HUES48 (cell line): Measurements from ENCODE around the gene ENOX1.

Experiments used
- H3K27ac ChIP-seq: one replicate; pipeline ENCODE4 v1.7.0; 2013; ENCODE audit warnings: low read depth, low read length, inconsistent platforms
- H3K27me3 ChIP-seq: 2 replicates; pipeline ENCODE4 v1.6.1; 2013; ENCODE audit warnings: mild to moderate bottlenecking, low read length; ENCODE audit not compliant: control insufficient read depth, insufficient read depth
- H3K36me3 ChIP-seq: 2 replicates; pipeline ENCODE4 v1.6.1; 2013; ENCODE audit warnings: low read length; ENCODE audit not compliant: control insufficient read depth, insufficient read depth
- H3K4me1 ChIP-seq: 2 replicates; pipeline ENCODE4 v1.6.1; 2013; ENCODE audit warnings: mild to moderate bottlenecking, low read length; ENCODE audit not compliant: control insufficient read depth, insufficient read depth
- H3K4me3 ChIP-seq: 2 replicates; pipeline ENCODE4 v1.5.1; 2013; ENCODE audit warnings: mild to moderate bottlenecking, low read depth, low read length
- H3K9ac ChIP-seq: 2 replicates; pipeline ENCODE4 v1.6.1; 2013; ENCODE audit warnings: mild to moderate bottlenecking, low read depth, low read length, moderate library complexity
- H3K9me3 ChIP-seq: 2 replicates; pipeline ENCODE4 v1.6.1; 2013; ENCODE audit warnings: low read length; ENCODE audit not compliant: control insufficient read depth, insufficient read depth

The ENOX1 gene

GRCh38 chr13:43370842-43371241 is 415.9 kb downstream of the ENOX1 start:
- H3K4me3 ChIP-seq = no peak overlapping the region
- H3K4me1 ChIP-seq = peaks cover 18% of the 10 kb centered on the region
- no peaks in the 10 kb centered on the region for H3K36me3 ChIP-seq
- no peak overlapping the region for H3K9ac ChIP-seq
- no peaks in the 10 kb centered on the region for H3K27me3 ChIP-seq
- no peak overlapping the region for H3K27ac ChIP-seq
- H3K9me3 ChIP-seq = no peaks in the 10 kb centered on the region

- Histone ChIP-seq H3K9me3 (no peaks in the 10 kb centered on the region), H3K27me3 (no peaks in the 10 kb centered on the region), H3K4me3 (no peak overlapping the region), H3K4me1 (peaks cover 26% of the 10 kb centered on the region), H3K36me3 (no peaks in the 10 kb centered on the region), H3K27ac (no peak overlapping the region), H3K9ac (no peak overlapping the region)
Measured at GRCh38 chr13:43369319-43369718, 417.5 kb downstream of the ENOX1 start.

DNA sequence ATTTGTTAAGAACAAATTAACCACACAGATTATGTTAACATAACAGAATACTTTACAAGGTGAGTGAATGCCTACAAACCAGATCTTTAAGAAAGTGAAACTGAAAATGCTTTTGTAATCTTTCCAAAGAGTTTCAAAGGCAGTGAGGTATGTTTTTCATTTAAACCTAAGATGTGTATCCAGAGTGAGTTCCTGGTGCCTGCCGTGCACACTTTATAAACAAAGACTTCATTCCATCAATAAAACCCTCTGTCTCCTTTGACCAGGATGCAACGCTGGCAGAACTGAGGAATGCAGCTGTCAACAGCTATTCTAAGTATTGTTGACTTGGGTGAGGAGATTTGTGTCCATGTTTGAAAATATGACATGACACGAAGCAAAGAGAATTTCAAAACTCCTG is 418.8 kb downstream of the ENOX1 start:
- Histone ChIP-seq H3K27ac (no peak overlapping the region), H3K4me1 (peaks cover 34% of the 10 kb centered on the region), H3K4me3 (no peak overlapping the region), H3K36me3 (no peaks in the 10 kb centered on the region), H3K27me3 (no peaks in the 10 kb centered on the region), H3K9me3 (no peaks in the 10 kb centered on the region), H3K9ac (no peak overlapping the region)

GRCh38 chr13:43365039-43365344 is 421.8 kb downstream of the ENOX1 start:
- Histone ChIP-seq H3K36me3 (no peaks in the 10 kb centered on the region), H3K4me1 (peaks cover 55% of the 10 kb centered on the region), H3K27me3 (no peaks in the 10 kb centered on the region), H3K9me3 (no peaks in the 10 kb centered on the region), H3K27ac (no peak overlapping the region), H3K9ac (no peak overlapping the region), H3K4me3 (no peak overlapping the region)

- no peaks in the 10 kb centered on the region for H3K9me3 ChIP-seq
- H3K27me3 ChIP-seq = no peaks in the 10 kb centered on the region
- no peak overlapping the region for H3K4me3 ChIP-seq
- H3K27ac ChIP-seq = no peak overlapping the region
- H3K36me3 ChIP-seq = no peaks in the 10 kb centered on the region
- H3K4me1 ChIP-seq = peaks cover 60% of the 10 kb centered on the region
- no peak overlapping the region for H3K9ac ChIP-seq
Measured at GRCh38 chr13:43364210-43365038, 422.3 kb downstream of the ENOX1 start.

GRCh38 chr13:43363156-43363953 is 423.4 kb downstream of the ENOX1 start:
- Histone ChIP-seq H3K4me3 (no peak overlapping the region), H3K27me3 (no peaks in the 10 kb centered on the region), H3K9ac (no peak overlapping the region), H3K27ac (no peak overlapping the region), H3K4me1 (peaks cover 69% of the 10 kb centered on the region), H3K36me3 (no peaks in the 10 kb centered on the region), H3K9me3 (no peaks in the 10 kb centered on the region)

DNA sequence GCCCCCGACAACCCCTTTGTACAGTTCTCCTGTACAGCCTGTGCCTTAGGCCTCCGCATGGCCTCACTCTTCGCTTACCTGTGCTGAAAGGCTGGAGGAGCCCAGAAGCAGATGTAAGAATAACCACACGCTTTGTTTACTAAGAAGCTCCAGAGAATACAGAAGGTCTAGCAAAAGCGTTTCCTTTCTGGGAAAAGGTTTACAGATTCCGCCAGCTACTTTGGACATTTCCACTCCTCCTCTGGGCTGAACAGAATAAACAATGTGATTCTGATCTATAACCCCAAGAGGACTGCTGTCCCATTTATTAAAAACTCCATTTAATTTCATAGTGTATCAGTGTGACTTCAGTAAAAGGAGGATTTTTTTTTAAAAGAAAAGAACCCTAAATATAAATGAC is 424.2 kb downstream of the ENOX1 start:
- no peaks in the 10 kb centered on the region for H3K36me3 ChIP-seq
- no peak overlapping the region for H3K4me3 ChIP-seq
- no peak overlapping the region for H3K9ac ChIP-seq
- no peaks in the 10 kb centered on the region for H3K27me3 ChIP-seq
- H3K27ac ChIP-seq = no peak overlapping the region
- H3K4me1 ChIP-seq = peaks cover 62% of the 10 kb centered on the region
- H3K9me3 ChIP-seq = no peaks in the 10 kb centered on the region

- Histone ChIP-seq H3K27ac (no peak overlapping the region), H3K9me3 (no peaks in the 10 kb centered on the region), H3K9ac (no peak overlapping the region), H3K4me1 (peaks cover 56% of the 10 kb centered on the region), H3K4me3 (no peak overlapping the region), H3K27me3 (no peaks in the 10 kb centered on the region), H3K36me3 (no peaks in the 10 kb centered on the region)
Measured at GRCh38 chr13:43360892-43361610, 425.7 kb downstream of the ENOX1 start.

DNA sequence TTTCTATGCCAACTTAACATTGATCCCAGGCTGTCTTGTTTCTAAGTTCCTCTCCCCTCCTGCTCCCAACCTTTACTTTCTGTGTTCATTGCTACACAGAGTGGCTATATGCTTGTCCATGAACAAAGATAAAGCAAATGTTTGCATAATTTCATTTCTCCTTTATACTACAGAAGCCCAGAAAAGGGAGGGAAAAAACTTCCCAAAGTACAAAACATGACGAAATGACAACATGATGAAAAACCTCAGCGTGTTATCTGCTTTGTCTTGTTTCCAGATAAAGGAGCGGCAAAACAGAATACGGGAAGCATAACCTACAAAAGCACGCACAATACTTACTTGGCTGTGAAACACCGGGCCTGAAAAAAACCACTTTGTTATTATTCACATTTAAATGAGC is 426.6 kb downstream of the ENOX1 start:
- H3K4me1 ChIP-seq = peaks cover 56% of the 10 kb centered on the region
- peak overlapping the region; percentile 19; the same call in 1 of the 2 replicates for H3K9ac ChIP-seq
- H3K4me3 ChIP-seq = peak overlapping the region; percentile 39; the same call in 1 of the 2 replicates

DNA sequence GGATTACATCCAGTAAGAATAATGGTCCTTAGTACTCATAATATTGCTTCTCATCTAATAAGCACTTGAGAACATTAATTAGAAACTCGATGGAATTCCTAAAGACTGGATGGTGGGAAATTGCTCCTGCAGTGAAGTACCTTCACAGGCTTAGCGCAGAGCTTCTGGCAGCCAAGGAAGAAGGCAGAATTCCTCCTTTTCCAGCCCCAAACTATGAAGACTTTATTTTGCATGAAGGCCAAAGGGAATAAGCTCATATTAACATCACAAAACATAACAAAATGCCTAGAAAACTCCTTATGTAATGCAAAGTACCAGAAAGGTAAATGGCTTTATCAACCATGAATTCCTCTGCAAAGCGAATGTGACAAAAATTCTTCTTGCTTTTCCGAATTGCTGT is 427.2 kb downstream of the ENOX1 start:
- Histone ChIP-seq H3K27ac (peak overlapping the region; percentile 77), H3K36me3 (no peaks in the 10 kb centered on the region), H3K27me3 (no peaks in the 10 kb centered on the region), H3K9ac (peak overlapping the region; percentile 19; the same call in 1 of the 2 replicates), H3K9me3 (no peaks in the 10 kb centered on the region), H3K4me1 (peaks cover 50% of the 10 kb centered on the region), H3K4me3 (peak overlapping the region; percentile 39)

More for the DNA sequence above, 426.6 kb downstream of the ENOX1 start:
- no peaks in the 10 kb centered on the region for H3K9me3 ChIP-seq
- H3K36me3 ChIP-seq = no peaks in the 10 kb centered on the region
- peak overlapping the region; percentile 77 for H3K27ac ChIP-seq
- no peaks in the 10 kb centered on the region for H3K27me3 ChIP-seq
